GM10266 (cell line): Measurements from ENCODE around the gene RRBP1.
A peak's percentile ranks its signal among the peaks of the same experiment; 100 is the strongest.

Experiments used
- DNase-seq: peaks from one replicate; pipeline ENCODE4 v3.0.0; 2012; ENCODE audit errors: extremely low spot score
- TF ChIP-seq, protein P1 (sequence below): IDR thresholded peaks from 2 replicates; pipeline ENCODE4 v1.5.1; 2012; ENCODE audit warnings: mild to moderate bottlenecking, low read depth; ENCODE audit not compliant: control insufficient read depth, insufficient read depth; ENCODE audit errors: missing control alignments

RRBP1 gene

DNA sequence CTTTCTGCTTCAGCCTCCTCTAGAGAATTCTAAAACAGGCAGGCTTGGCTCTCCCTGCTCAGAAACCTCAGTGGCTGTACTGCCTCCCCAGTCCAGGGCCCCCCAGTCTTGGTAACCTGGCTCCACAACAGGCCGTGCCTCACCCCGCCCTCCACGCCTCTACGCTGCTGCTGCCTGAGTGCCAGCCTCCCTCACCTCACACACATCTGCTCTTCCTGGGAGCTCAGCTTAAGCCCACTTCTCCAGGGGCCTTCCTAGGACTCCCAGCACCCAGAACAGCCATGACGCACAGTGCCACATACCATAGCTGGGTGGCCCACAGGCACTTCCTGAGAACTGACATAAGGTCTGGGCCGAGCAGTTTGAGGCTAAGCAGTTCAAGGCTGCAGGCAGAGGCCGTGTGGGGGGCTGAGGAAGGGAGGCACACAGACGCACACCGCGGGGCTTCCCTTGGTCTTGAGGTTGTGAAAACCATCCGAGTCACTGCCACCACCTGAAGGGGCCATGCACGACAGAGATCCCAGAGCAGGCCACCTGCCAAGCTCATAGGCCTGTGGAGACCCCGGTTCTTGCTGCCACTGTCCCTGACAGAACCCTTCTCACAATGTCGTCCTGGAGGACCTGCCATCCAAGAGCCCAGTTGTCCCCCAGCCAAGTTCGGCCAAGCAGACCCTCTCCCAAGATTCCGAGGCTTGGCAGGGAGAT is 69.6 kb downstream of the RRBP1 start:
- TF ChIP-seq, protein P1, sequence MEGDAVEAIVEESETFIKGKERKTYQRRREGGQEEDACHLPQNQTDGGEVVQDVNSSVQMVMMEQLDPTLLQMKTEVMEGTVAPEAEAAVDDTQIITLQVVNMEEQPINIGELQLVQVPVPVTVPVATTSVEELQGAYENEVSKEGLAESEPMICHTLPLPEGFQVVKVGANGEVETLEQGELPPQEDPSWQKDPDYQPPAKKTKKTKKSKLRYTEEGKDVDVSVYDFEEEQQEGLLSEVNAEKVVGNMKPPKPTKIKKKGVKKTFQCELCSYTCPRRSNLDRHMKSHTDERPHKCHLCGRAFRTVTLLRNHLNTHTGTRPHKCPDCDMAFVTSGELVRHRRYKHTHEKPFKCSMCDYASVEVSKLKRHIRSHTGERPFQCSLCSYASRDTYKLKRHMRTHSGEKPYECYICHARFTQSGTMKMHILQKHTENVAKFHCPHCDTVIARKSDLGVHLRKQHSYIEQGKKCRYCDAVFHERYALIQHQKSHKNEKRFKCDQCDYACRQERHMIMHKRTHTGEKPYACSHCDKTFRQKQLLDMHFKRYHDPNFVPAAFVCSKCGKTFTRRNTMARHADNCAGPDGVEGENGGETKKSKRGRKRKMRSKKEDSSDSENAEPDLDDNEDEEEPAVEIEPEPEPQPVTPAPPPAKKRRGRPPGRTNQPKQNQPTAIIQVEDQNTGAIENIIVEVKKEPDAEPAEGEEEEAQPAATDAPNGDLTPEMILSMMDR: no peak
- DNase-seq: no peak

DNA sequence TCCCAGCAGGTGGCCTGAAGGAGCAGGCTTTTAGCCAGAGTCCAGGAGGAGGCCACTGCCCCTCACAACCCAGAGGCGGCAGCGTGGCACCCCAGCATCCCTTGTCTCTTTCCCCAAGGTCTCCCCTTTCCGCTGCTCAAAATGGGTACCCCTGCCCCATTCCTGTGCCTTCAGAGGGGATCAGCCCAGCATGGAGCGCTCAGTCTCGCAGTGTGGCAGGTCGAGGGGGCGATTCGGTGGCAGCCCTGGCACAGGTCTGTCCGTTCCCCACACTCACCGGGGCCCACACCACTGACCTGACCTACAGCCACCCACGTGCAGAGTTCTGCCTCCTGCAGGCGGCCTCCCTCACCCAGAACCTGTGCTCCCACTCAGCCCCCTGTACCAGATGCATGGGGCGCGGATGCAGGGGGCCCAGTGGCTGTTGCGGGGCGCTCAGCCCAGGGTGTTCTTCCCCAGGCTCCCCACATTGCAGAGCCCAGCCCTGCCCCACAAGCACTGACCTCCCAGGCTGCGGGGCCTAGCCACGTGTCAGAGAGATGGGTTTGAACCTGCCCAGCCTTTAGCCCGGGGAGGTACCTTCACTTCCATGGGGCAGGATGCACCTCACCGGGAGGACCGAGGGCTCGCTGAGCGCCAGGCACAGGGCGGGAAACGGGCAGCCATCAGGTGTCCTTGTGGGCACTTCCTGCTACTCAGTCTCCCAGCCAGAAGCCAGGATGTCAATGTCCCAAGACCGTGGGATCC is 70.3 kb downstream of the RRBP1 start:
- peak; percentile 18 for DNase-seq
- TF ChIP-seq, protein P1: no peak

DNA sequence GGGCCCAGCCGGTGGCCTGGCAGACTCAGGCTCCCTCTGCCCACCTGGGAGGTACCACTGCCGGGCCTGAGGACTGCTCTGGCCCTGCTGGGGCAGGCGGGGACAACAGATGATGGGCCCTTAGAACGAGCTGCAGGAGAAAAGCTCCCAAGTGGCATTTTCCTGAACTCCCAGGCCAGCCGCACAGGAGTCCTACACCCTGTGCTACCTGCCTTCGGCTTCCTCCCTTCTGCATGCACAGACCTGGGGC is 70.8 kb downstream of the RRBP1 start:
- no peak for DNase-seq
- TF ChIP-seq, protein P1: peak; percentile 28

DNA sequence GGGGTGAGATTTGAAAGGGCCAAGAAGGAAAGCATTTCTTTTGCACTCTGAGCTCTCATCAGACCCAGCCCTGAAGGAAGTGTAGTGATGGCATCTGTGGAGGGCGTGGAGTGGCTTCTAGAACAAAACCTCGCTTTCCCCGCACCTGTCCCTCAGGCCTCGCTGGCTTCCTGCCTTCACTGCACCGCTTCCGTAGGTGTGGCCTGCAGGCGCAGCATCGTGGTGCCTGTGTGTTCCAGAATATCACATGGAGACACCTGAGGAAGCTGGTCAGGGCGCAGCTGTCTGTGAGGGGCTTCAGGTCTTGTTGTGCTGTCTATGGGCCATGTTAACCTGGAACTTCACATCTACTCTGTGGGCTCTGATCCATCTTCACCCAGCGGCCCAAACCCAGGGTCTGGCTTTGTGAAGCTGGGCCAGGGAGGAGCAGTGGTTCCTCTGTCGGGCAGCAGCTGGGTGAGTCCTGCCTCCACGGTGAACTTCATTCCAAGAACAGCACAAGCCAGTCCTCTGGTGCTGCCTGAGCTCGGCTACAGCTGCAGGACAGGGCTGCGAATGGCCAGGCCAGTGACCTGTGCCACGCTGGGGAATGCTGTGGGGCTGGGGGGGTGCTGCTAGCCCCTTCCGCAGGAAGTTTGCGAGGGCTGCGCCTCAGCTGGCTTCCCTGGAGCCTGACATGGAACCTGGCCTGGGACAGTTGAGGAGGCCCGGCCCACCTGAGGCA is 71.3 kb downstream of the RRBP1 start:
- TF ChIP-seq, protein P1: no peak
- DNase-seq: no peak

DNA sequence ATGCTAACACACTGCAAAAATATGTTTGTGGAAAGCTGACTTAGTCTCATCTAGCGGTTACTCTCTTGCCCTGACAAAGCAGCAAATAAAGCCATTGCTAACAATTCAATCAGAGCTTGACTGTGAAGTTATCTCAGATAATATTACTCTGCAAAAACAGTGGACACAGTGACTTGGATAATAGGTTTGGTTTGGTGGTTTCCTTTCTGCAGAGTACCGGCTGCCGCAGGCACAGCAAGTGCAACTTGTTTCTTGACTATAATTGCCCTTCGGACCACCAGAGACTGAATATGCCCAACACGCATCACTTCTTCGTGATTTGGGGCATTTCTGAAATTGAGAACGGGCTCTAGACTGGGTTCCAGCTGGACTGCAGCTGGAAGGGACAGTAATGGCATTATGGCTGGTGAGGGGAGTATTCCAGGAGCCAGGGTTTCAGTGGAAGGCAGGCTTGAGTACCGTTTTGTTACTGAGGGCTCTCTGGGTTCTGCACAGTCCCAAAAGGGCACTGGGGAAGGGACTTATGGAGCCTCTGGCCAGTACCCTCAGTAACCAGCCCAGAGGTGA is 72.1 kb downstream of the RRBP1 start:
- TF ChIP-seq, protein P1: no peak

DNA sequence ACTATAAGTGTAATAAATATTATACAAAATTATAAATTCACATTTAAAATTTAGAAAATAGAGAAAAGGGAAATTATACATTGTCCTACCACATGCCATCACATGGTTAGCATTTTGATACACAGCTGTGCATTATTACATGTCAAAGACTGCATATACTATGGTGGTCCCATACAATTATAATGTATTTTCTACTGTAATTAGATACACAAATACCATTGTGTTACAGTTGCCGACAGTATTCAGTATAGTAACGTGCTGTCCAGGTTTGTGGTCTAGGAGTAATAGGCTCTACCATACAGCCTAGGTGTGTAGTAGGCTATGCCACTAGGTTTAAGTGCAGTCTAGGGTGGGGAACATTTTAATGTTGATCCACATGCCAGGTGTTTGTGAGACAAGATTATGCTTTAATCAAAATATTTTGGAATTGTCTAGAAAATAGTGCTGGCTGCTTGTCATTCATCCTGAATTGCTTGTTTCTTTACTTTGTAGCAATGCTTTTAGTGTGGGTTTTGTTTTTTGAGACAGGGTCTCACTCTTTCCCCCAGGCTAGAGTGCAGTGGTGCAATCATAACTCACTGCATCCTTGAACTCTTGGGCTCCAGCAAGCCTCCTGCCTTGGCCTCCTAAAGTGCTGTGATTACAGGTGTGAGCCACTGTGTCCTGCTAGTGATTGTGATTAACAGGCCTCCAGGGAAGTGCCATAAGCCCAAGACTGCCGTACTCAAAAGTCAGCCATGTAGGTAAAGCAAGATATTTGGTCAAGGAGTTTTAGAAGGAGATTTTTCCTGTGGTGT is 73.1 kb downstream of the RRBP1 start:
- DNase-seq: no peak
- TF ChIP-seq, protein P1: no peak

More for the DNA sequence above, 72.1 kb downstream of the RRBP1 start:
- no peak for DNase-seq
